Duodenal mucosa (tissue), 2 donors: ENCODE measurements around the gene SMIM17.

Source experiments
- H3K27ac ChIP-seq: one replicate; pipeline ENCODE4 v1.7.0; 2013; ENCODE audit warnings: low read depth, low read length
- H3K27me3 ChIP-seq, 2 donors: one replicate each; pipeline ENCODE4 v1.7.0; 2013; ENCODE audit warnings: low read length in 2 of 2, control low read depth in 1 of 2; ENCODE audit not compliant: insufficient read depth in 2 of 2, control insufficient read depth in 1 of 2
- H3K36me3 ChIP-seq, 2 donors: one replicate each; pipeline ENCODE4 v1.7.0; 2013; ENCODE audit warnings: low read length in 2 of 2, control low read depth in 1 of 2; ENCODE audit not compliant: insufficient read depth in 2 of 2, control insufficient read depth in 1 of 2
- H3K4me1 ChIP-seq, 2 donors: one replicate each; pipeline ENCODE4 v1.7.0; 2013; ENCODE audit warnings: low read length in 2 of 2, control low read depth in 1 of 2; ENCODE audit not compliant: insufficient read depth in 2 of 2, control insufficient read depth in 1 of 2
- H3K4me3 ChIP-seq, 2 donors: one replicate each; pipeline ENCODE4 v1.7.0; 2013; ENCODE audit warnings: low read length in 2 of 2, low read depth in 1 of 2
- H3K9ac ChIP-seq, 2 donors: one replicate each; pipeline ENCODE4 v1.7.0; 2013; ENCODE audit warnings: low read length in 2 of 2, low read depth in 1 of 2
- H3K9me3 ChIP-seq, 2 donors: one replicate each; pipeline ENCODE4 v1.7.0; 2013; ENCODE audit warnings: low read length in 2 of 2, control low read depth in 1 of 2; ENCODE audit not compliant: control insufficient read depth in 1 of 2

SMIM17 gene

GRCh38 chr19:56642711-56643459, at the start of gene SMIM17:
SMIM17 (plus strand) TSS chr19:56643159; CDS start chr19:56645668, 2,509 bp downstream.
- H3K27ac ChIP-seq: no peak within 1 kb of the TSS
- H3K9me3 ChIP-seq: peaks cover 39 to 45% of the 10 kb centered on the region in 2 donors
- no peaks in the 10 kb centered on the region for H3K4me1 ChIP-seq
- H3K36me3 ChIP-seq: no peaks in the 10 kb centered on the region
- no peak within 1 kb of the TSS for H3K9ac ChIP-seq
- H3K27me3 ChIP-seq: no peaks in the 10 kb centered on the region
- H3K4me3 ChIP-seq: no peak within 1 kb of the TSS

GRCh38 chr19:56594446-56594782, 48.5 kb upstream of the SMIM17 start:
- Histone ChIP-seq H3K36me3 (peaks cover 0 to 2% of the 10 kb centered on the region in 2 donors), H3K27me3 (no peaks in the 10 kb centered on the region), H3K27ac (no peak overlapping the region), H3K9ac (no peak overlapping the region), H3K9me3 (peaks cover 19 to 26% of the 10 kb centered on the region in 2 donors), H3K4me3 (peak overlapping the region; percentile 86 to 90), H3K4me1 (peaks cover 0 to 9% of the 10 kb centered on the region in 2 donors)

- Histone ChIP-seq H3K9ac (peak within 1 kb of the TSS; percentile 71 to 80), H3K36me3 (peaks cover 0 to 2% of the 10 kb centered on the region in 2 donors), H3K4me1 (peaks cover 0 to 9% of the 10 kb centered on the region in 2 donors), H3K27me3 (no peaks in the 10 kb centered on the region), H3K27ac (no peak within 1 kb of the TSS), H3K4me3 (peak within 1 kb of the TSS; percentile 86 to 90), H3K9me3 (peaks cover 13 to 21% of the 10 kb centered on the region in 2 donors)
Observed at GRCh38 chr19:56594783-56595547, 48.0 kb upstream of the SMIM17 start, which contains the start of gene ZNF71. ZNF71 (plus strand) TSS chr19:56595302; CDS start chr19:56601559, 6,257 bp downstream.

- Histone ChIP-seq H3K27me3 (no peaks in the 10 kb centered on the region), H3K9me3 (peaks cover 13 to 21% of the 10 kb centered on the region in 2 donors), H3K9ac (peak overlapping the region; percentile 71 to 80), H3K4me3 (peak overlapping the region; percentile 86 to 90), H3K27ac (no peak overlapping the region), H3K4me1 (peaks cover 0 to 9% of the 10 kb centered on the region in 2 donors), H3K36me3 (peaks cover 0 to 2% of the 10 kb centered on the region in 2 donors)
Observed at GRCh38 chr19:56595548-56595899, 47.4 kb upstream of the SMIM17 start.

- H3K4me1 ChIP-seq: peaks cover 0 to 9% of the 10 kb centered on the region in 2 donors
- peak overlapping the region in 1 of 2 donors; percentile 86 for H3K4me3 ChIP-seq
- no peak overlapping the region for H3K9ac ChIP-seq
- H3K9me3 ChIP-seq: peaks cover 25 to 31% of the 10 kb centered on the region in 2 donors
- H3K27ac ChIP-seq: no peak overlapping the region
- peaks cover 11% of the 10 kb centered on the region in 2 donors for H3K36me3 ChIP-seq
- H3K27me3 ChIP-seq: no peaks in the 10 kb centered on the region
Observed at GRCh38 chr19:56596676-56597075, 46.3 kb upstream of the SMIM17 start.

- no peaks in the 10 kb centered on the region for H3K27me3 ChIP-seq
- H3K9ac ChIP-seq: no peak overlapping the region
- H3K4me1 ChIP-seq: peaks cover 0 to 9% of the 10 kb centered on the region in 2 donors
- no peak overlapping the region for H3K4me3 ChIP-seq
- H3K36me3 ChIP-seq: peaks cover 14 to 17% of the 10 kb centered on the region in 2 donors
- H3K27ac ChIP-seq: no peak overlapping the region
- H3K9me3 ChIP-seq: peaks cover 30 to 31% of the 10 kb centered on the region in 2 donors
Observed at GRCh38 chr19:56597696-56598095, 45.3 kb upstream of the SMIM17 start.

GRCh38 chr19:56601375-56601774, 41.6 kb upstream of the SMIM17 start:
- Histone ChIP-seq H3K27me3 (no peaks in the 10 kb centered on the region), H3K36me3 (peaks cover 14 to 23% of the 10 kb centered on the region in 2 donors), H3K9ac (no peak overlapping the region), H3K27ac (no peak overlapping the region), H3K4me1 (no peaks in the 10 kb centered on the region), H3K4me3 (peak overlapping the region; percentile 6 to 37), H3K9me3 (peaks cover 58 to 59% of the 10 kb centered on the region in 2 donors)

- H3K9ac ChIP-seq: no peak overlapping the region
- peaks cover 71 to 75% of the 10 kb centered on the region in 2 donors for H3K9me3 ChIP-seq
- no peaks in the 10 kb centered on the region for H3K4me1 ChIP-seq
- H3K27ac ChIP-seq: no peak overlapping the region
- no peaks in the 10 kb centered on the region for H3K27me3 ChIP-seq
- peaks cover 12 to 23% of the 10 kb centered on the region in 2 donors for H3K36me3 ChIP-seq
- H3K4me3 ChIP-seq: no peak overlapping the region
Observed at GRCh38 chr19:56603829-56604228, 39.1 kb upstream of the SMIM17 start.

- no peaks in the 10 kb centered on the region for H3K27me3 ChIP-seq
- H3K27ac ChIP-seq: no peak overlapping the region
- no peaks in the 10 kb centered on the region for H3K4me1 ChIP-seq
- peaks cover 10 to 14% of the 10 kb centered on the region in 2 donors for H3K36me3 ChIP-seq
- H3K9me3 ChIP-seq: peaks cover 86 to 89% of the 10 kb centered on the region in 2 donors
- H3K9ac ChIP-seq: no peak overlapping the region
- peak overlapping the region in 1 of 2 donors; percentile 0 for H3K4me3 ChIP-seq
Observed at GRCh38 chr19:56608274-56608964, 34.5 kb upstream of the SMIM17 start.
